K562 (cell line): Measurements from ENCODE around the gene CLDN1.

ENCODE experiments used
- DMBX1 ChIP-seq: fragments of 250-450 bp; sonication (Bioruptor Pico); IDR thresholded peaks from 2 replicates; pipeline ENCODE4 v1.8.0; 2022; ENCODE audit warnings: inconsistent platforms, mild to moderate bottlenecking, moderate library complexity, borderline replicate concordance
- JUND ChIP-seq, 2 experiments: IDR thresholded peaks; 2 replicates in 1 of 2; 3 replicates in 1 of 2; pipeline ENCODE4 v1.6.1; 2011; ENCODE audit warnings: borderline replicate concordance in 2 of 2, low read depth in 2 of 2, low read length in 2 of 2, improper control_type of control experiment in 1 of 2, missing biosample characterization in 1 of 2, missing genetic modification characterization in 1 of 2, missing genetic modification reagents in 1 of 2
- POLR2AphosphoS5 ChIP-seq: IDR thresholded peaks from 2 replicates; pipeline ENCODE4 v1.6.1; 2011; ENCODE audit warnings: mild to moderate bottlenecking, low read depth, low read length, moderate library complexity; ENCODE audit not compliant: control insufficient read depth, insufficient read depth
- SPI1 ChIP-seq: IDR thresholded peaks from 2 replicates; pipeline ENCODE4 v1.6.1; 2011; ENCODE audit warnings: low read depth, low read length, control low read depth, borderline replicate concordance
- SRF ChIP-seq, 2 experiments: fragments of 250-450, 450-650 bp in 1 of 2; sonication (Bioruptor Pico) in 1 of 2; sonication (generic) in 1 of 2; formaldehyde crosslinking; IDR thresholded peaks; 2 replicates each; pipeline versions ENCODE4 v1.5.0 to v1.5.1; 2020 to 2022; ENCODE audit warnings: mild to moderate bottlenecking in 1 of 2, missing genetic modification reagents in 1 of 2

DNA sequence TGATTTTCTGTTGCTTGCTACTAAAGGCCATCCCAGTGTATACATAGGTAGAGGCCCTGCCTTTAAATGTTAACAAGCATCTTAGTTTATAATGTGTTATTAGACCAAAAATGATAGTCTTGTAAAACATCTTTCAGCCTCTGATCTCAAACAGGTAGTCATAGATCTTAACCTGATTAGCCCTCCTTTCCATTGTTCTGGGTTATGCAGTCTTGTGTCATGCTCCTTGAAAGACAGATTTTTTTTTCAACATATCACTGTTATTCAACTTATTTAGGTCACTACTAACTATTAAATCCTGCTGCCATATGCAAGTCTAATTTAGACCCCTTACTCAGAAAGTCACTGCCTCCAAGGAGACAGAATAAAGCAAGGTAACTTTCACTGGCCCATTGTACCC lies 46.6 kb upstream of the CLDN1 start:
- TF ChIP-seq POLR2AphosphoS5: no peak
- TF ChIP-seq JUND (IDR thresholded peaks at IDR 0.05; ENCODE audit: borderline replicate concordance, low read depth, low read length): no peak
- TF ChIP-seq JUND (tag; IDR thresholded peaks at IDR 0.05; ENCODE audit: borderline replicate concordance, low read depth, low read length): no peak
- TF ChIP-seq DMBX1 (CRISPR knock-in tag): no peak
- TF ChIP-seq SPI1: no peak
- no peak for TF ChIP-seq SRF (CRISPR knock-in tag; IDR thresholded peaks at IDR 0.05)
